Fibroblast of villous mesenchyme (primary cell): ENCODE measurements around the gene ATP8A2. TPM values are rescaled to one million over a fixed set of nuclear protein-coding genes. Genes with fewer than 3 reads are reported as not detected.

Experiments
- DNase-seq: peaks from one replicate; pipeline ENCODE4 v3.0.0-alpha.2; 2010; ENCODE audit warnings: low read depth
- H3K4me3 ChIP-seq: 2 replicates; pipeline ENCODE4 v1.5.1; 2011; ENCODE audit warnings: low read depth, mild to moderate bottlenecking, low read length
- total RNA-seq: library from RNA; depleted of rRNA; stranded (reverse); fragments of >200 nt; gene quantifications from 2 replicates; pipeline ENCODE4 v1.2.3, GENCODE V29; 2012
- TF ChIP-seq, protein P1 (sequence below): IDR thresholded peaks from 2 replicates; pipeline ENCODE4 v1.5.1; 2012; ENCODE audit warnings: low read depth, mild to moderate bottlenecking, low read length; ENCODE audit not compliant: insufficient read depth

Gene ATP8A2
- total RNA-seq, 1 donor, result under 0.01 TPM

DNA sequence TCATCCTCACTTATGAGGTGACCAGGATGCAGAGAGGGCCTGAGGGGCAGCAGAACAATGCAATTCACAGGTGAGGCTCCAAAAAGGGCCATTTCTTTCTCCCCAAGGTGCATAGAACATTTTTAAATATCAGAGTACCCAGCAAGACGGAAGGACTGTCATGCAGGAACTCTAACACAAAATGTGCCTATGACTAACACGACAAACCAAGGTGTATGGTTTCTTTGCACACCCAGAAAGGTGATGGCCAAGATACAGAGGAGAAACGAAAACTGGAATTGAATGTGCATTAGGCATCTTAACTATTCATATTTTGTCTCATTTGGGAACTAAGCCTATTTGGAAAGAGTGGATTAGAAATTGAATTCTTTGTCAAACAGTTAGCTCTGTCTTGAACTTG is 650.2 kb downstream of the ATP8A2 start:
- TF ChIP-seq, protein P1, sequence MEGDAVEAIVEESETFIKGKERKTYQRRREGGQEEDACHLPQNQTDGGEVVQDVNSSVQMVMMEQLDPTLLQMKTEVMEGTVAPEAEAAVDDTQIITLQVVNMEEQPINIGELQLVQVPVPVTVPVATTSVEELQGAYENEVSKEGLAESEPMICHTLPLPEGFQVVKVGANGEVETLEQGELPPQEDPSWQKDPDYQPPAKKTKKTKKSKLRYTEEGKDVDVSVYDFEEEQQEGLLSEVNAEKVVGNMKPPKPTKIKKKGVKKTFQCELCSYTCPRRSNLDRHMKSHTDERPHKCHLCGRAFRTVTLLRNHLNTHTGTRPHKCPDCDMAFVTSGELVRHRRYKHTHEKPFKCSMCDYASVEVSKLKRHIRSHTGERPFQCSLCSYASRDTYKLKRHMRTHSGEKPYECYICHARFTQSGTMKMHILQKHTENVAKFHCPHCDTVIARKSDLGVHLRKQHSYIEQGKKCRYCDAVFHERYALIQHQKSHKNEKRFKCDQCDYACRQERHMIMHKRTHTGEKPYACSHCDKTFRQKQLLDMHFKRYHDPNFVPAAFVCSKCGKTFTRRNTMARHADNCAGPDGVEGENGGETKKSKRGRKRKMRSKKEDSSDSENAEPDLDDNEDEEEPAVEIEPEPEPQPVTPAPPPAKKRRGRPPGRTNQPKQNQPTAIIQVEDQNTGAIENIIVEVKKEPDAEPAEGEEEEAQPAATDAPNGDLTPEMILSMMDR, result no peak
- no peak for DNase-seq
- no peak overlapping the region for H3K4me3 ChIP-seq

DNA sequence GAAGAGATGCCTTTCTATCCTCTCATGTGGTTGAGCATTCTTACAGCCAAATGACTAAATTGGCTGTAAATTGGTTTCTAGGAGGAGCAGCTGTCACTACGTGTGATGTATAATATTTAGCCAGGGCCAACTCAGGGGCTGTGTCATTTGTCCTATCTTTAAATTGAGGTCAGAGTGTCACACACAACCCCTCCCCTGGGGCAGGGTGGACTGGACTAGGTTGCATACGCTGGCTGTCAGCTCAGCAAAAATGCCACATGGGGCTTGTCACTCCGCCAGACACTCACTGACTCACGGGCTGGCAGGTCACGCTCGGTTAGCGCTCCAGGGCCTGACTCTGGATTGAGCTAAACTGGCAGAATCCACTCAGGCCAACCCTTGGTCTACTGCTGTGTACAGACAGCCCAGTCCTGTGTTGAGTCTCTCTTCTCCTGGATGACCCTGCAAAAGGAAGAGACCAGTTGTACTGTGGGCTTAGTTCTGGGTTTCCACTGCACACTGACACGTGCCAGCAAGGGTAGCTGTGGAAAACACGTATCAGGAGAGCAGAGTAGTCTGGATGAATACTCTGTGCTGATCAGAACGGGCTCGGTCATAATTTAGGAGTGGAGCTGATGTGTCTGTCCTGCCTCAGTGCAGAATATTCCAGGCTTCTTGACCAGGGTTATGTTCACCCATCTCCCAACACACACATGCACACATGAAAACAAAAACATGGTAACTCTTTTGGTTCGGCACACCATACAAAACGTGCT is 650.9 kb downstream of the ATP8A2 start:
- no peak overlapping the region for H3K4me3 ChIP-seq
- DNase-seq, result no peak
- TF ChIP-seq, protein P1, result no peak

DNA sequence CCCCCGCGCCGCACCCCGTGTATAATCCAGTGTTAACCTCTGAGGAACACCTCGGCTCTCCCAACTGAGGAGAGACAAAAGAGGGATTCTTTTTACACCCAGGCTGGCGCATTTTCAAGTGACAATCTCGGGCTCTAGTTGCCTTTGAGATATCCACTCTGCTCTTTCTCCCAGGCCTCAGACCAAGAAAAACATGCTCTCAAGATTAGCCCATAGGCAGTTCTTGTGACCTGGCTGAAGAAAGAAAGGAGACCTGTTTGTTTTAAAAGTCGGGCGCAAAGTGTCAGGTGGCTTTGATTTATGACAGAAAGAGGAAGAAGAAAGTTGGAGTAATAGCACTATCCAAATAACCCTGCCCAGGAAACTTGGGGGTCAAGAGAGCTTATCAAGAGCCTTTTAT is 652.8 kb downstream of the ATP8A2 start:
- TF ChIP-seq, protein P1, result no peak
- H3K4me3 ChIP-seq, result no peak overlapping the region
- DNase-seq, result no peak

GRCh38 chr13:26025196-26025595 is 653.4 kb downstream of the ATP8A2 start:
- DNase-seq, result no peak
- TF ChIP-seq, protein P1, result no peak
- no peak overlapping the region for H3K4me3 ChIP-seq

- no peak for DNase-seq
- TF ChIP-seq, protein P1, result no peak
Measured at GRCh38 chr13:26025771-26026170, 654.0 kb downstream of the ATP8A2 start.

DNA sequence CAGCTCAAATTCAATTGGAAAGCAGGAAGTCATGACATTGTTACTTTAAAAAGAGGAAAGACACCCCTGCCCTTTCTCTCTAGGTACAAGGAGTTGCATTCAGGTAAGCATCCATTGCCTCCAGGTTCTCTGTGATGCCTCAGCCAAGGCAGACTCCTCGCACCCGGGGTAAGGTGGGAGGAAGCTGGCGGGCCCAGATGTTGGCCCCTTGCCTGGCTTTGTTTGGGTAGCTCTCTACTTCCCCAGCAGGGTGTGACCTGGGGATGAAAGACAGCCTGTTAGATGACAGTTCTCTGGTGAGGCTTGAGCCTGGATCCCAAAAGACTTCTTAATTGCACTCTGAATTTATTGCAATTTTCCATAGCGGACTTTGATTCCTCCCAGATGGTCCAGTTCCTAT is 654.4 kb downstream of the ATP8A2 start:
- TF ChIP-seq, protein P1, result no peak
- no peak for DNase-seq

More at GRCh38 chr13:26025771-26026170, 654.0 kb downstream of the ATP8A2 start:
- no peak overlapping the region for H3K4me3 ChIP-seq

More for the DNA sequence above, 654.4 kb downstream of the ATP8A2 start:
- H3K4me3 ChIP-seq, result no peak overlapping the region
